ENCODE measurements around the gene UNKL.
A peak's percentile ranks its signal among the peaks of the same experiment; 100 is the strongest.

Gene UNKL

GRCh38 chr16:1349351-1349750 lies 65.2 kb downstream of the UNKL start:
- DNase-seq, result no peak

DNA sequence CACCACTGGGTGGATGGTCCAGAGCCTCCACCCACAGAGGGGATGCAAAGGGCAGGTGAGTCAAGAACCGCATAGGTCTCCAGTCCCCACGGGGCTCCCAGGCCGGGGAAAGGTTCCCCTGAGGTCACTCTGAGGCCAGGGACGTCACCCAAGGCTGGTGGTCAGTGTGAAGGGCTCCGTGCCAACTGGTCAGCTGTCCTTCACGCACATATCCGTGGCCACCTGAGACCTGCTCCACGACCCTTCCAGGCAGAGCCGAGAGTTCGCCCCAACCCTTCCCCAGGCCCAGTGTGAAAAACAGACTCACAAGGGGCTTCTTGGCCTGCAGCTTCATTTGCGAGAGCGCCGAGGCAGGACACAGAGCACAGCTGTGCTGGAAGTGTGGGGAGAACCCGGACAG lies 65.6 kb downstream of the UNKL start:
- no peak for DNase-seq

GRCh38 chr16:1348441-1348840 lies 66.1 kb downstream of the UNKL start:
- no peak for DNase-seq

DNA sequence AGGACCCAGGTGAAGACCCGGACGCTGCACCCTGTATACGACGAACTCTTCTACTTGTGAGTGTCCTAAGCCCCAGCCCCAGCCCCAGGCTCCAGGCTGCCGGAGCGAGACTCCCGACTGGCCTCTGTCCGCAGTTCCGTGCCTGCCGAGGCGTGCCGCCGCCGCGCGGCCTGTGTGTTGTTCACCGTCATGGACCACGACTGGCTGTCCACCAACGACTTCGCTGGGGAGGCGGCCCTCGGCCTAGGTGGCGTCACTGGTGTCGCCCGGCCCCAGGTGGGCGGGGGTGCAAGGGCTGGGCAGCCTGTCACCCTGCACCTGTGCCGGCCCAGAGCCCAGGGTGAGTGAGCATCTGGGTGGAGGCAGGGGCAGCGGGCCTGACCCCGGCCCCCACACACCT lies 66.5 kb downstream of the UNKL start:
- DNase-seq, result no peak

DNA sequence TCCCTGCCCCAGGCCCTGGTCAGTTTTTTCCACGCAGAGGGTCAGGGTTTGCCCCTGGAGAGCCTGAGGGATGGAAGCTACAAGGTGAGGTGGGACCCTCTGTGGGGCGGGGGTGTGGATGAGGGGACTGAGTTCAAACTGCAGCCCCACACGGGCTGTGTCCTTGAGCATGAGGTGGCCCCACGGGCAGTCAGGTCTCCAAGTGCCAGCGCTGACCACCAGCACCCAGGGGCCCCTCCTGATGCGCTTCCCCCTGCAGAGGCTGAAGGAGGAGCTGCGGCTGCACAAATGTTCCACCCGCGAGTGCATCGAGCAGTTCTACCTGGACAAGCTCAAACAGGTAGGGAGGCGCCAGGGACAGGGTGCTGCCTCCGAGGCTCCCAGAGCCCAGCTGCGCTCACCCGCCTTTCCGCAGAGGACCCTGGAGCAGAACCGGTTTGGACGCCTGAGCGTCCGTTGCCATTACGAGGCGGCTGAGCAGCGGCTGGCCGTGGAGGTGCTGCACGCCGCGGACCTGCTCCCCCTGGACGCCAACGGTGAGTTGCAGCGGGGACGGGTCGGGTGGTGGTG lies 67.1 kb downstream of the UNKL start:
- no peak for DNase-seq

- DNase-seq, result no peak
These were observed 67.8 kb downstream of the UNKL start for GRCh38 chr16:1346422-1347285.

DNA sequence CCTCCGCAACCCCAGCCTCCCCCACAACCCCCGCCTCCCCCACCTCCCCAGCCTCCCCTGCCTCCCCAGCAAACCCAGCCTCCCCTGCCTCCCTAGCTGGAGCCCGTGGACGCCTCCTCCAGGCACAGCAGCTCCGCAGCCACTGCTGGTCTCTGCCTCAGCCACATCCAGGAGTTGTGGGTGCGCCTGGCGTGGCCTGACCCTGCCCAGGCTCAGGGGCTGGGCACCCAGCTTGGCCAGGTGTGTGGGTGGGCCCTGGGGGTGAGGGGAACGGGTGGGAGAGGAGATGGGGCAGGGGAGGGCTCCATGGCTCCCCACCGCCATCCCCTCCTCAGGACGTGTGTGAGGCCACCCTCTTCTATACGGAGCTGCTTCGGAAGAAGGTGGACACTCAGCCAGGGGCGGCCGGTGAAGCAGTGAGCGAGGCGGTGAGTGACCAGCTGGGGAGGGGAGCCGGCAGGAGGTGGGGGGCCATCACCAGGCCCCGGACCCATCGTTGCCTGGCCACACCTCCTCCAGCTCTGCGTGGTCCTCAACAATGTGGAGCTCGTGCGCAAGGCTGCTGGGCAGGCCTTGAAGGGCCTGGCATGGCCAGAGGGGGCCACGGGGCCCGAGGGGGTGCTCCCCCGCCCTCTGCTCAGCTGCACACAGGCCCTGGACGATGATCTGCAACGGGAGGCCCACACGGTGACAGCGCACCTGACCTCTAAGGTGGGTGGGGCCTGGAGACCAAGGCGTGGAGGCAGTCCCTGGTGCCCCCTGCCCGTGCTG lies 68.7 kb downstream of the UNKL start:
- no peak for DNase-seq

GRCh38 chr16:1345087-1345486 lies 69.4 kb downstream of the UNKL start:
- DNase-seq, result no peak

DNA sequence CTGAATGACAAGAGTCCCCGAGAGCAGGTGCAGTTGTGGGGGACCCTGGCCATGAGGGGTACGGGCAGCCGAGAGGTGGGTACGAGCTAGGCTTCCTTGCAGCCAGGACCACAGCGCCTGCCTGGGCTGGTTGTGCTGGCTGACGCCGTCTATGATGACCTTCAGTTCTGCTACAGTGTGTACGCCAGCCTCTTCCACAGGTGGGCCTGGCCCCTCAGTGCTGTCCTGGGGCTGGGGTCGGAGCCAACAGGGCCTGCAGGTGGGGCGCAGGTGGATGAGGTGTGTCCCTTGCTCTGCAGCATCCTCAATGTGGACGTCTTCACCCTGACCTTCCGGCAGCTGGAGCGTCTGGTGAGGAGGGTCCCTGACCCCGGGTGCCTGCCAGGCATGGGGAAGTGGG lies 70.0 kb downstream of the UNKL start:
- no peak for DNase-seq

DNA sequence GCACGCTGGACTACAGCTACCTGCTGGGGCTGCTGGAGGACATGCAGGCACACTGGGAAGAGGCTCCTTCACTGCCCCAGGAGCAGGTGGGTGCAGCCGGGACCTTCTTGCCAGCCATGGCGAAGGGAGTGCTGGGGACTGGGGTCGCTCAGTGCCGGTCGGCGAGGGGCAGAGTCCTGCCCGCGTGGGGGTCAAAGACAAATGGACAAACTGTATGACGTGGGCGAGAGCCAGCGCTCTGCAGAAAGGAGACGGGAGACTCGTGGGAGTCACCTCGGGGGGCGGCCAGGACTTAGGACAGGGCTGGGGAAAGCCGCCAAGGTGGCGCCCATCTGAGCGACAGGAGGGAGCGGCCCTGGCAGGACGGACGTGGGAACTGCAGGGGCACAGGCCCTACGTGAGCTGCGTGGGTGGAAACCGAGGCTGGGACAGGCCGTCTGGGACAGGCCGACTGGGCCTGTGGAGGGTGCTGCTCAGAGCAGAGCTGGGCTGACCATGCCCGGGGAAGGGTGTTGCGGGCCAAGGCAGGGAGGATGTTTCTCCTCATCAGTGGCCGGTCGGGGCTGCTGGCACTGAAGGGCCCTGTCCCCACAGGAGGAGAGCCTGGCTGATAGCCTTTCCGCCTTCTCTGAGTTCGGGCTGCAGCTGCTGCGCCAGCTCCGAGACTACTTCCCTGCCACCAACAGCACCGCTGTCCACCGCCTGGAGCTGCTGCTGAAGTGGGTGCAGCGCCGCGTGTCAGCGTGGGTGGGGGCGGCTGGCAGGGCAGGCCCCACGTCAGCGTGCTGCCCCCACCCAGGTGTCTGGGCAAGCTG lies 70.9 kb downstream of the UNKL start:
- DNase-seq, result no peak

DNA sequence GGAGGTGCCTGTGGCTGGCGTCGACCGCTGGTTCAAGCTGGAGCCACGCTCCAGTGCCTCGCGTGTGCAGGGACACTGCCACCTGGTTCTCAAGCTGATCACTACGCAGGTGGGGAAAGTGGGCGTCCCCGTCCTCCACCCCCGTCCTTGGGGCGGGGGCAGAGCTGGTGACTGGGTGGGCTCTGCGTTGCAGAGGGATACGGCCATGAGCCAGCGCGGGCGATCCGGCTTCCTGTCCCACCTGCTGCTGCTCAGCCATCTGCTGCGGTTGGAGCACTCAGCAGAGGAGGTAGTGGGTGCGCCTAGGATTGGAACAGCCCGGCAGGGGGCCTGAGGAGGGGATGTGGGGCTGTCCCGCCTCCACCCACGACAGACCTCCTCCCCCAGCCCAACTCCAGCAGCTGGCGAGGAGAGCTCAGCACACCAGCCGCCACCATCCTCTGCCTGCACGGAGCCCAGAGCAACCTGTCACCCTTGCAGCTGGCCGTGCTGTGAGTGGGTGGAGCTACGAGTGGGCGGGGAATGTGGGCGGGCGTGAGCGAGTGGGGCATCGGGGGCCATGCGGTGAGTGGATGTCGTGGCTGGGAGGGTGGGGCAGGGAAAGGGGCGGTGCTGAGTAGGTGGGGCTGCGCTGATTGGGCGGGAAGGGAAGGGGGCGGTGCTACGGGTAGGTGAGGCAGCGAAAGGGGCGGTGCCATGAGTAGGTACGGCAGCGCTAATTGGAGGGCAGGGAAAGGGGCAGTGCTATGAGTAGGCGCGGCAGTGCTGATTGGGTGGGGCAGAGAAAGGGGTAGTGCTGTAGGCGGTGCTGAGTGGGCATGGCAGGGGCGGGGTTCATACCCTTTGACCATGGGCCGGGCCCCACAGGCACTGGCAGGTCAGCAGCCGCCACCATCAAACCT lies 71.7 kb downstream of the UNKL start:
- DNase-seq, result peak; percentile 81

GRCh38 chr16:1341495-1342420 lies 72.7 kb downstream of the UNKL start:
- DNase-seq, result no peak

GRCh38 chr16:1340730-1341494 lies 73.6 kb downstream of the UNKL start:
- DNase-seq, result no peak

DNA sequence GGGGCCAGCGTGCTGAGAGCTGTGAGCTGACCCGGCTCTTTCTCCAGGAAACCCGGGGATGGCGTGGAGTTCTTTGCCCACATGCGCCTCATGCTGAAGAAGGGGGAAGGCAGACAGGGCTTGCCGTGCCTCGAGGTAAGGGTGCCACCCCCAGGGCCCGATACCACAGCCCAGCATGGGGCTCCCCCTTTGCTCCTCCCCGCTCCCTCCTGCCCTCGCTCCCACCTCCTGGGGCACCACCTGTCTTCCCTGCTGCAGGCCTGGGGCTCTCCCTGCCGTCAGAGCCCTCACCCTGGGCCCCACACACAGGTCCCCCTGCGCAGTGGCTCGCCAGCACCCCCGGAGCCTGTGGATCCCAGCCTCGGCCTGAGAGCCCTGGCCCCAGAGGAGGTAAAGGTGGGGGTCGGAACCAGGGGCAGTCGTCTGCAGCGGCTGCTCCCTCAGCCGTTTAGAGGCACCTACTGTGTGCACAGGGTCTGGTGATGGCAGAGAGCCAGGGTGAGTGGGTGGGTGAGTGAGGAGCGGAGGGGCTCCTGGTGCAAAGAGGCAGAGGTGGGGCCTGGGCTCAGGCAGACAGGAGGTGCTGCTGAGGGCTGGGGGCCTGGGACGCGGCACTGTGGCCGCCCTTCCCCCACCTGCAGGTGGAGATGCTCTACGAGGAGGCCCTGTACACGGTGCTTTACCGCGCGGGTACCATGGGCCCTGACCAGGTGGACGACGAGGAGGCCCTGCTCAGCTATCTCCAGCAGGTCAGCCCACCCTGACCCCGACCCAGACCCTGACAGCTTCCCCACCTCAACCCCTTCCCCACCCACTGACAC lies 75.4 kb downstream of the UNKL start:
- DNase-seq, result no peak

GRCh38 chr16:1338119-1338730 lies 76.3 kb downstream of the UNKL start:
- no peak for DNase-seq

GRCh38 chr16:1337486-1337885 lies 77.0 kb downstream of the UNKL start:
- no peak for DNase-seq

- DNase-seq, result no peak
These were observed 77.9 kb downstream of the UNKL start for GRCh38 chr16:1336619-1337018.

DNA sequence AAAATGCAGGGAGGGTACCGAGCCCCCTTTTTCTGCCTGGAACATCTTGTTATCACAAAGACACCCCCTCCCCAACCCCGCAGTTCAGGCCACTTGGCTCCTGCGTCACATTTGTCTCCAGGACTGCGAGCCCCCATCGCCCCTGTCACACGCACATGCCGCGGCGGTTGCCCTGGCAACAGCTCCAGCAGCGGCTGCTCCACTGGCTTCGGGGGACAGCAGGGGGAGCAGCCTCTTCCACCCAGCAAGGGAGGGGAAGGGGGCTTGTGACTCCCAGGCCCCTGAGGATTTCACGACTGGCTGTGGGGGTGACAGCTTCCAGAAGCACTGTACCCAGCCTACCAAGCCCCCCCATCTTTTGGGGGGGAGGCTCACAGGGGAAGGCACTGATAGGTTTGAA lies 78.5 kb downstream of the UNKL start:
- no peak for DNase-seq

Data from right hindlimb (tissue), 1 donor.